Stimulated activated CD8-positive, alpha-beta memory T cell treated with anti-CD3 and anti-CD28 coated beads, Interleukin-4, amount 100 ng/mL, for 24 hours (primary cell): ENCODE results near the gene CLCF1.
"Not testable (repeated sequence)": the region's sequence is repeated elsewhere in the genome, so short reads cannot be mapped to it uniquely, and the experiment has no call there.

Experiments
- DNase-seq: peaks from one replicate; pipeline ENCODE4 v3.0.0-alpha.2; 2020; ENCODE audit warnings: low read depth

CLCF1 gene

GRCh38 chr11:67322049-67322448 lies 51.3 kb downstream of the CLCF1 start:
- no peak for DNase-seq

GRCh38 chr11:67321313-67321871 lies 52.0 kb downstream of the CLCF1 start:
- no peak for DNase-seq

- no peak for DNase-seq
Measured at GRCh38 chr11:67320691-67321090, 52.7 kb downstream of the CLCF1 start.

GRCh38 chr11:67320011-67320410 lies 53.4 kb downstream of the CLCF1 start:
- DNase-seq = no peak

GRCh38 chr11:67318876-67319275 lies 54.5 kb downstream of the CLCF1 start:
- DNase-seq = not testable (repeated sequence)

- no peak for DNase-seq
Measured at GRCh38 chr11:67317888-67318555, 55.4 kb downstream of the CLCF1 start.

GRCh38 chr11:67317205-67317887 lies 56.1 kb downstream of the CLCF1 start:
- DNase-seq = peak; percentile 98

- no peak for DNase-seq
Measured at GRCh38 chr11:67316882-67317204, 56.6 kb downstream of the CLCF1 start.

GRCh38 chr11:67315325-67315909 lies 58.0 kb downstream of the CLCF1 start:
- no peak for DNase-seq

- no peak for DNase-seq
Measured at GRCh38 chr11:67314218-67314617, 59.2 kb downstream of the CLCF1 start.
